Activated CD8-positive, alpha-beta memory T cell treated with anti-CD3 and anti-CD28 coated beads for 36 hours (primary cell): ENCODE results near the gene DDI2. TPM values are rescaled to one million over a fixed set of nuclear protein-coding genes. Genes with fewer than 3 reads are reported as not detected.

Experiments
- CTCF ChIA-PET: fragments of 350-600 bp; sonication (Branson Sonifier 250); formaldehyde crosslinking; loops from one replicate; lab custom pipeline; 2021; ENCODE audit warnings: antibody characterized with exemption; lab: Charles Lee
- POLR2A ChIA-PET: fragments of 350-600 bp; sonication (Branson Sonifier 250); formaldehyde crosslinking; loops from one replicate; lab custom pipeline; 2021; ENCODE audit warnings: antibody characterized with exemption; lab: Charles Lee
- total RNA-seq, 2 experiments: library from RNA; stranded (reverse); gene quantifications; one replicate each; pipeline ENCODE4 v1.2.3, GENCODE V29; 2021

The DDI2 gene
- total RNA-seq, 2 experiments from 2014 or later = 45.2 to 47.1 TPM

DNA sequence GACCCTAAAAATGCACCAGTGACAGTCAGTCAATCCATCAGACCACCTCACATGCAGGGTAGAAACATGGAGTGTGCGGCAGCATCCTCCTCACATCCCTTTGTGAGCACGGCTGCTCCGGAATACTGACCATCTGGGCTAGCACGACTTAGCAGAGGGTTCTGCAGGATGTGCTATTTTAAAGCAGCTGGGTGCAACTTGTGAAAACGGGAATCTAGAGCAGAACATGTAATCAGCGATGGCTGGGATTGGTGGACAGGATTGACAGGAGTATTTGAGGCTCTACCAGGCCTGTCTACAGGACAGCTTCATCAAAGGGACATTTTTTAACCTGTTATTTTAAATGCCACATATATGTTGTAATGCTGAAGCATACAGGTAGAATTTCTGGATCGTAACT, 50.1 kb downstream of the DDI2 start:
- POLR2A ChIA-PET = no interaction called here
- CTCF ChIA-PET = interaction anchor here (0.6 kb wide), 1 partner anchor 1787 kb away, joined by 4 read pairs; no protein-coding TSS in a partner anchor

DNA sequence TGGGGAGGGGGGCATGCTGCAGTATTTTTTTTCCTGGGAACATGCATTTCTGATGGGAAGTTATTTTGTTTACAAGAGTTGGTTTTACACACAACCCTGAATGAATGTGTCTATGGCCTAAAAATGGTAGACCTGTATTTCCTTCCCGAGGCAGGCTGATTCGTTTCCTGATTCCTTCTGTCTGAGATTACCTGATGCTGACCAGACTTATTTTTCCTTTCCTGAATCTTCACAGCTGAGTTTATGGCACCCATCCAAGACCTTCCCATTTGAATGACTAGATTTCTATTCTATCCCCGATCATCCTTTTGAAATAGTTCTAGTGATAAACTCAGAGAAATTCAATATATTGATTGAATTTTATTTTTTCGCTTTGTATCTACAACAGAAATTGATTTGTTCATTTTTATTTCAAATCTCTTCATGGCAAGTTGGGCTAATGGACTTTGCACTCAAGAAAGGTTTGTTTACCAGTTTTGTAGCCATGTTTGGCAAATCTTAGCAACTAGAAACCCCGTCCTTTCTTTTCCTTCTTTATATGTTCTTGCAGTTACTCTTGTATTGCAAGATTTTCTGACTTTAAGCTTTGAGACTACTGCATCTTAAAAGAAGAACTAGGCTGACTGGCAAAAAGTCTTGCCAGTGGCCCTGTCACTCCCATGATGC, 51.0 kb downstream of the DDI2 start:
- ChIA-PET POLR2A (interaction anchor here (0.6 kb wide), 1 partner anchor 21 kb away, joined by 4 read pairs; no protein-coding TSS in a partner anchor), CTCF (no interaction called here)

DNA sequence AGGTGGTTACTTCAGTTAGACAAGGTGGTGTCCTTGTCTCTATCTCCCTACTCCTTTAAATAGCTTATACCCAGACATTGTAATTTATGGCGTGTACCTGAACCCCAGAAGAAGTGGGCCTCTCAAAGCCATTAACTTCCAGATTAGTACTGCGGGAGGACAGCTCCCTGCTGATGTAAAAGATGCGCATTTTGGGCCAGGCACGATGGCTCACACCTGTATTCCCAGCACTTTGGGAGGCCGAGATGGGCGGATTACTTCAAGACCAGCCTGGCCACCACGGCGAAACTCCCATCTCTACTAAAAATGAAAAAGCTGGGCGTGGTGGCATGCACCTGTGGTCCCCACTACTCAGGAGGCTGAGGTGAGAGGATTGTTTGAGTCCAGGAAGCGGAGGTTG, 51.8 kb downstream of the DDI2 start:
- ChIA-PET POLR2A (no interaction called here), CTCF (no interaction called here)

DNA sequence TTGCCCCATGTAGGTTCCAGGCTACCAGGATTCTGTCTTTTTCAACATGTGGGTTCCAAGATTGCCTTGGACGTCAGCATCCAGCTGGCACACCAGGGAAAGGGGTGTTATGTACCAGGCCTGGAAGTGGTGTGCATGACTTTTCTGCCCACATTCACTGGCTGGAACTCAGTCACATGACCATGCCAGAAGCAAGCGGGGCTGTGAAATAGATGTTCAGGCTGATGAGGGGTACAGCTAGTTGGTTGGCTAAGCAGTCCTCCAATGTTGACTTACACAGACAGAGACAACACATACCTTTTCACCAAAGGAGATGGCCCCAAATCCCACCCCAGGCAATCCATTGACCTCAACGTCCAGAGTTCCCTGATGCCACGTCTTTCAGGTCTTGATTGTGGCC, 52.6 kb downstream of the DDI2 start:
- CTCF ChIA-PET = no interaction called here
- POLR2A ChIA-PET = no interaction called here

DNA sequence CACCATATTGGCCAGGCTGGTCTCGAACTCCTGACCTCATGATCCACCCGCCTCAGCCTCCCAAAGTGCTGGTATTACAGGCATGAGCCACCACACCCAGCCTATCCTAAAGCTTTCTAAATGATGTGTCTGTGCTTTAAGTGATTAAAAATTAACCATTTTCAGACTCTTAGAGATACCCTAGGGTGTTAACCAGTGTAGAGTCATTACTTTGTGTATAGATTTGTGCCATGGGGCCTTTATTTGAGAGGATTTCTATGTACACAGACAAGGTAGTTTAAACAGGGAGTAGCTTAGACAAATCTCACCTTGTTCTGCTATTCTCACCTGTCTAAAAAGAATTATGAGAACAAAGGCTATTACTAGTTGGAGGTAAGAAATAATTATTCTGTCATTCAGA, 54.2 kb downstream of the DDI2 start:
- ChIA-PET POLR2A (no interaction called here), CTCF (interaction anchor here (0.6 kb wide), 1 partner anchor 108 kb away, joined by 3 read pairs; no protein-coding TSS in a partner anchor)

DNA sequence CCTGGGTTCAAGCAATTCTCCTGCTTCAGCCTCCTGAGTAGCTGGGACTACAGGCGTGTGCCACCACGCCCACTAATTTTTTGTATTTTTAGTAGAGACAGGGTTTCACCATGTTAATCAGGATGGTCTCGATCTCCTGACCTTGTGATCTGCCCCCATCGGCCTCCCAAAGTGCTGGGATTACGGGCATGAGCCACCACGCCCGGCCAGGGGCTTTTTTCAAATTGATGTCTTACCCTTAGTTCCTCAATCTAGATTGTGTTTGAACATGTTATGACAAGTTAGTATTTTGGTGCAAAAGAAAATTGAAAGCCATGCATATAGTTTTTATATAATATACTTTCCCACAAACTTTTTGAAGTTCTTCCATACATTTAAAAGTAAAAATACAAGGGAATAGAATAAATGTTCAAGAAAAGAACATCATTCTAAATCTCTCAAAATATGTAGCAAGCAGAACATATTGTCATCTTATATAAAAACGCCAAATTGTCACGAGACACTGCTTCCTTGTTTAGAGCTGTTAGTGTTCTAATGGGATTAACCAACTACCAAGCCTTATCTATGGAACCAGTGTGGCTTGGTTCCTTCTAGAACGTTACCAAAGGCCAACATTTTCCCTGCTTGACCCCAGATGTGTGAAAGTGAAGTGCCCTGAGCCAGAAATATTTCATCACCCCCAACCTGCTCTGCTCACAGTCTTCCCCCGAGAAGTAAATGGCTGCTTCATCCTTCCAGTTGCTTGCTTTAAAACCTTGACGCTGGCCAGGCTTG, 57.3 kb downstream of the DDI2 start:
- CTCF ChIA-PET = no interaction called here
- POLR2A ChIA-PET = no interaction called here

DNA sequence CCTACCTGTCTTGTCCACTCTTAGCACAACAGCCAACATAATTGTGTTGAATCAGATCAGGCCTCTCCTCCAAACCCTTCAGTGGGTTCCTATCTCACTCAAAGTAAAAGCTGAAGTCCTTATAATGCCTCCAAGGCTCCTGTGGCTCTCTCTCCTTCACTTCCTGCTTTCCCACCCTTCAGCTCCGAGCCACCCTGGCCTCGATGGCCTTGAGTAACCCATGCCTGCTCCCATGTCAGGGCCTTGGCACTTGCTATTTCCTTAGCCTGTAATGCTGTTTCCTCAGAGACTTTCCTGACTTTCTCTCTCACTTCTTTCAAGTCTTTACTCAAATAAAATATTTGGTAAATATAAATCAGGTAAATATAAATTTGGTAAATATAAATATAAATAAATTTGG, 58.8 kb downstream of the DDI2 start:
- POLR2A ChIA-PET = no interaction called here
- CTCF ChIA-PET = no interaction called here

DNA sequence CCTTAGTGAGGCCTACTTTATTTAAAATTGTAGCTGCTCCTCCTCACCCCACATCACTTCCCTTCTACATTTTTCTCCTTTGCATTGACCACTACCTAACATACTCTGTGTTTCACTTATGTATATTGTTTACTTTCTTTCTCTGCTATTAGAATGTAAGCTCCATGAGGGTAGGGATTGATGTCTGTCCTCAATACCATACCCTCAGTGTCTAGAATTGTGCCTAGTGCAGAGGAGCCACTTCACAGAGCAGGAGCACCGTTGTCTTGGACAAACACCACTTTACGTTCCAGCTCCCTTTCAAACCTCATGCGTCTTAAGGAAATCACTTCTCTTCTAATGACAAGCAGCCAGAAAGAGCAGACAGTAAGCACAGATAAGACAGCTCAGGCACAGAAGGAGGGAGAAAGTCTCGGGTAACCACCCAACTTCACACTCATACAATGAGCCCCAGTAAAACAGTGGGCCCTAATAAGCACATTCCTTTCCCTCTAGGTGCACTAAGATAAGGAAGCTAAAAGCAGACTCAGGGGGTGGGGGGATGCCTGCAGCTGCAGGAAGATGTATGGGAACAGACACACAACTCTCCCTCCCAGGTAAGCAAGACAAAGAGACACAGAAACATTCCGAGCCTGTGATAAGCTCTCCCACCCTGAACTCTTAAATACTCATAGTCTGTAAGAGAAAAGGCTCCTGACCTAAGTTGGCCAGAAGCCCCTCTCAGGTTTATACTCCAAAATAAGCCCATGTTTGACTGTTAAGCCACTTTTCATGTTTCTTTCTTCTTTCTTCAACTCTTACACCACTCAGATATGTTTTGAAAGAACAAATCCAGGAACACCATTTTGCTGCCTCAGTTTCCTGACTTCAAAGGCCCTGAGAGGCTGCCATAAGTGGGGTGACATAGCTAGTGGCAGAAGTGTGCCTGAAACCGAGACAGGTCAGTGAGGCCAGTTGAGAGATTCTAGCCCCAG, 59.7 kb downstream of the DDI2 start:
- ChIA-PET CTCF (interaction anchor here (0.6 to 0.8 kb wide), 3 partner anchors 9 to 52 kb away, joined by 3 to 5 read pairs (median 3); no protein-coding TSS in a partner anchor), POLR2A (no interaction called here)

DNA sequence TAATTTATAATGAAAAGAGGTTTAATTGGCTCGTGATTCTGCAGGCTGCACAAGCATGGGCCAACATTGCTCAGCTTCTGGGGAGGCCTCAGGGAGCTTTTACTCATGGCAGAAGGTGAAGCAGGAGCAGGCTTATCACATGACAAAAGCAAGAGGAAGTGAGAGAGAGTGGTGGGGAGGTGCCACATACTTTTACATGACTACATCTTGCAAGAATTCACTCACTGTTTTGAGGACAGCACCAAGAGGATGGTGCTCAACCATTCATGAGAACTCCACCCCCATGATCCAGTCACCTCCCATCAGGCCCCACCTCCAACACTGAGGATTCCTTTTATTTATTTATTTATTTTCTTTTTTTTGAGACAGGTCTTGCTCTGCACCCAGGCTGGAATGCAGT, 61.3 kb downstream of the DDI2 start:
- POLR2A ChIA-PET = no interaction called here
- CTCF ChIA-PET = no interaction called here

DNA sequence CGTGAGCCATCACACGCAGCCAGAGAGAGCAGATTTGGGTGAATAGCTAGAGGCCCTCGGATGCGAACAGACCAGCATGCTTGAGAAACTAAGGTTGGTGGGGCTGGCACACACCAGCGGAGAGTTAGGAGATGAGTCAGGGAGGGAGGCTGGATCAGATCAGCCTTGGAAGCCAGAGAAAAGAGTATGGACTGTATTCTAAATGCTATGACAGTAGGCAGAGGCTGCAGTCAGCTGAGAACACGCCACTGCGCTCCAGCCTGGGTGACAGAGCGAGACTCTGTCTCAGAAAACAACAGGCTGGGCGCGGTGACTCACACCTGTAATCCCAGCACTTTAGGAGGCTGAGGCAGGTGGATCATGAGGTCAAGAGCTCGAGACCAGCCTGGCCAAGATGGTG, 62.9 kb downstream of the DDI2 start:
- POLR2A ChIA-PET = no interaction called here

DNA sequence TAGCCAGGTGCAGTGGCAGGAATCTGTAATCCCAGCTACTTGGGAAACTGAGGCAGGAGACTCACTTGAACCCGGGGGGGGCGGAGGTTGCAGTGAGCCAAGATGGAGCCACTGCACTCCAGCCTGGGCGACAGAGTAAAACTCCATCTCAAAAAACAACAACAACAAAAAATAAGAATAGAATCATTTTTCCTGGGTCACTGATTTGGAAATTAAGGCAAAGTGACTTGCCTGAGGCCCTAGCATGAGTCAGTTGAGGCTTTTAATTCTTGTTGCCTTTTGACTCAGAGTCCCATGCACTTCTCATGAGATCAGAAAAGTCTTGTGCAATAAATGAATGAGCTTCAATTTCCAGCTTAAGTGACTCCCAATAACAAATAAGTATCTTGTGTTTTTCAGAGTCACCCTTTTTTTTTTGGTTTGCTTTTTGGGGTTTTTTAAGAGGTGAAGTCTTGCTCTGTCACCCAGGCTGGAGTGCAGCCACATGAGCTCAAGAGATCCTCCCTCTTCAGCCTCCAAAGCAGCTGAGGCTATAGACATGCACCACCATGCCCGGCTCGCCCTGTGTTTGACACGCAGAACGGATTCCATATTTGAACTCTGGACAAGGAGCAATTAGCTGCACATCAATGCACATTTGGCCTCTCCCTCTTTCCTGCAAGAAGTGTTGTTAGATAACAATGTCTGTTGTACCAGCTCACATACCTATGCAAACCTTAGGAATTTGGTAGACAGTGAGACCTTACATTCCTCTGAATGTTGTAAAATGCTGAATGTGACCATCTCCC, 63.5 kb downstream of the DDI2 start:
- CTCF ChIA-PET = interaction anchor here (1.2 to 1.3 kb wide), 2 partner anchors 10 to 15 kb away, joined by 3 read pairs; no protein-coding TSS in a partner anchor
- POLR2A ChIA-PET = interaction anchor here (0.6 kb wide), 1 partner anchor 152 kb away, joined by 6 read pairs; no protein-coding TSS in a partner anchor

More for the DNA sequence above, 62.9 kb downstream of the DDI2 start:
- CTCF ChIA-PET = interaction anchor here (0.8 to 1.2 kb wide), 2 partner anchors 15 to 17 kb away, joined by 3 read pairs; no protein-coding TSS in a partner anchor

DNA sequence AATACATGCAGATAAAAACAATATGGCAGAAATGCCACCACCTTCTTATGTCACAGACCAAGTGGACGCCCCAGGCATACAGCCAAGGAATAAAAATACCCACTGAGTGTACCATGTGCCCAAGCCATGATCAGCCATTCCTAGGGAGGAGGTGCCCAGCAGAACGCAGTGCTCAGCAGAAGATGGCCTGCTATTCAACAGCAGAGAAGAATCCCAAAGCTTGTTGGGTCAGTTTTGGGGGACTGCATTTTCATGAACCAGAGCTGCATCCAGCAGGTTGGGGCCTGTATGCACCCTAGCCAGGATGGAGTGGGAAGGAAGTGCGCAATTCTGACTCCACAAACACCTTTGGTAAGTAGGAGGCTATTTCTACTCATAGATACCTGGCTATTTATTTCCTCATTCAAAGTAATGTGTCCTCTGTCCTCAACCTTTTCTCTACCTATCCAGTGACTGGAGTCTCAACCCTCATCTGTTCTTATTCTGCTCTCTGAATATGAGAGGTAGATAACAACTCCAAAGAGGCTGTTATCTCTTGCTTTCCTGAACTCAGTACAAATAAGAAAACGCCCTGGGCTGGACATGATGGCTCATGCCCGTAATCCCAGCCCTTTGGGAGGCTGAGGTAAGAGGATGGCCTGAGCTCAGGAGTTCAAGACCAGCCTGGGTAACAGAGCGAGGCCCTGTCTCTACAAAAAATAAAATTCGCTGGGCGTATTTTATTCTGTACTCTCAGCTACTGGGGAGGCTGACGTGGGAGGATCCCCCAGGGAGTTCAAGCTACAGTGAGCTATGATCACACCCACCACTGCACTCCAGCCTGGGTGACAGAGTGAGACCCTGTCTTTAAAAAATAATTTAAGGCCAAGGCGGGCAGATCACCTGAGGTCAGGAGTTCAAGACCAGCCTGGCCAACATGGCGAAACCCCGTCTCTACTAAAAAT, 64.4 kb downstream of the DDI2 start:
- ChIA-PET CTCF (interaction anchor here (0.7 to 1.3 kb wide), 3 partner anchors 10 to 537 kb away, joined by 3 read pairs; no protein-coding TSS in a partner anchor), POLR2A (interaction anchor here (0.6 kb wide), 1 partner anchor 152 kb away, joined by 6 read pairs; no protein-coding TSS in a partner anchor)

DNA sequence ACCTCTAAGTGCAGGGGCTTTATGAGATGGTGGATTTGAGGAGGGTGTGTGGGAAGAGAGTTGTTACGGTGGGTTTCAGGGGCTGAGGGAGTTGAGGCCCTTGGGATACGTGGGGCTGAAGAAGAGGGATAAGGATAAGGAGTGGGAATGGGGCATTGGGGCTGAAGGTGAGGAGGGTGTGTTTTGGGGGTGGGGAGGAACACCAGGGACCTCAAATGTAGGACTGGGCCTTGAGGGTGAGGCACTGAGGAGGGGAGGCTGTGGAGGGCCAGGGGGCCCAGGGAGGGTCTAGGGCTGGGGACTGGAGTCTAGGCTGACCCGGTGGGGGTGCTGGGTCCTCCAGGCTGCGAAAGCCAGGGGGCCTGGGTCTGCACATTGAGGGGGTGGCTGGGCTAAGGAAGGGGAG, 65.7 kb downstream of the DDI2 start:
- CTCF ChIA-PET = no interaction called here
- POLR2A ChIA-PET = no interaction called here

DNA sequence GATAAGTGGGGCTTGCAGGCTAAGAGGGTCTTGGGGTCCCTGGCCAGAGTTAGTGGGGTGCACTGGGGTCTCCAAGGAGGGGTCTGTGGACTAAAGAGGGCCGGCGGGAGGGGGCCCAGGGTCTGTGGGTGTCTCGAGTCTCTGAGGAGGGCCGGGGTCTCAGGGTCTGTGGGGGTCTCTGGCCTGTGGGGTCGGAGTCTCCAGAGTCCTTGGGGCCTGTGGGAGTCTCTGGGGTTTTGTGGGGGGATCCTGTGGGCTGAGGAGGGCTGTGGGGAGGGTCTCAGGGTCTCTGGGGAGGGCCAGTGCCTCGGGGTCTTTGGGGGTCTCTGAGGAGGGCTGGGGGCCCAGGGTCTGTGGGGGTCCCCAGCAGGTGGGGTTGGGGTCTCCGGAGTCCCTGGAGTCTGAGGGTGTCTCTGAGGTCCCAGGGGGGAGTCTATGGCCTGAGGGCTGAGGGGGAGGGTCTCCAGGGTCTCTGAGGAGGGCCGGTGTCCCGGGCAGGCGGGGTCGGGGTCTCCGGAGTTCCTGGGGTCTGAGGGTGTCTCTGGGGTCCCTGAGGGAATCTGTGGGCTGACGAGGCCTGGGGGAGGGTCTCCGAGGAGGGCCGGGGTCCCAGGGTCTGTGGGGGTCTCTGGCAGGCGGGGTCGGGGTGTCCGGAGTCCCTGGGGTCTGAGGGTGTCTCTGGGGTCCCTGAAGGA, 66.2 kb downstream of the DDI2 start:
- CTCF ChIA-PET = no interaction called here

DNA sequence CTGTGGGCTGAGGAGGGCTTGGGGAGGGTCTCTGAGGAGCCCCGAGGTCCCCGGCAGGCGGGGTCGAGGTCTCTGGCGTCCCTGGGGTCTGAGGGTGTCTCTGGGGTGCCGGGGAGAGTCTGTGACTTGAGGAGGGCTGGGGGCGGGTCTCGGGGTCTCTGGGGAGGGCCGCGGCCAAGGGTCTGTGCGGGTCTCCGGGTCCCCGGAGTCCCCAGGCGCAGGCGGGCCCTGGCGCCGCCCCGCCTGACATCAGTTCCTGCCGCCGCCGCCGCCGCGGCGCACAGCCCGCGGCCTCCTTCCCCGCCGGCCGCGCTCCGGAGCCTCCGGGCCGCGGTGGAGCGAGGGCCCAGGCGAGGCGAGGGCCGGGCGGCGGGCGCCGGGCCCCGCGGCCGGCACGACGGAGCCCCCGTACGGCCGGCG, 66.8 kb downstream of the DDI2 start, which contains the start of gene PLEKHM2:
TSS of gene PLEKHM2 (plus strand) at position 279 of the 420 bp plus-strand sequence. CDS start 239 bp downstream, outside the sequence.
- ChIA-PET POLR2A (interaction anchor here (0.7 kb wide), 1 partner anchor 13 kb away, joined by 3 read pairs; no protein-coding TSS in a partner anchor), CTCF (interaction anchor here (1.1 kb wide), 1 partner anchor 100 kb away, joined by 3 read pairs; no protein-coding TSS in a partner anchor)

More for the DNA sequence above, 66.2 kb downstream of the DDI2 start:
- POLR2A ChIA-PET = no interaction called here
